ENCODE data around the gene CLEC16A.
"Not testable (repeated sequence)": the region's sequence is repeated elsewhere in the genome, so short reads cannot be mapped to it uniquely, and the experiment has no call there.

The CLEC16A gene

GRCh38 chr16:11101695-11102522, 157.5 kb downstream of the CLEC16A start:
- no peak for DNase-seq (ENCODE audit: low spot score)

GRCh38 chr16:11102523-11102898, 158.1 kb downstream of the CLEC16A start:
- DNase-seq (ENCODE audit: low spot score): no peak

GRCh38 chr16:11103301-11103700, 158.9 kb downstream of the CLEC16A start:
- not testable (repeated sequence) for DNase-seq (ENCODE audit: low spot score)

- DNase-seq (ENCODE audit: low spot score): no peak
These were observed 160.0 kb downstream of the CLEC16A start for GRCh38 chr16:11104168-11105037.

GRCh38 chr16:11105038-11105903, 160.9 kb downstream of the CLEC16A start:
- peak; percentile 67 for DNase-seq (ENCODE audit: low spot score)

GRCh38 chr16:11106726-11107125, 162.4 kb downstream of the CLEC16A start:
- DNase-seq (ENCODE audit: low spot score): no peak

GRCh38 chr16:11107780-11108465, 163.6 kb downstream of the CLEC16A start:
- DNase-seq (ENCODE audit: low spot score): peak; percentile 63

- DNase-seq (ENCODE audit: low spot score): no peak
These were observed 164.1 kb downstream of the CLEC16A start for GRCh38 chr16:11108466-11108805.

- DNase-seq (ENCODE audit: low spot score): no peak
These were observed 165.2 kb downstream of the CLEC16A start for GRCh38 chr16:11109566-11109965.

GRCh38 chr16:11111150-11111549, 166.8 kb downstream of the CLEC16A start:
- no peak for DNase-seq (ENCODE audit: low spot score)

- DNase-seq (ENCODE audit: low spot score): no peak
These were observed 167.7 kb downstream of the CLEC16A start for GRCh38 chr16:11111856-11112634.

GRCh38 chr16:11112723-11113348, 168.5 kb downstream of the CLEC16A start:
- no peak for DNase-seq (ENCODE audit: low spot score)

- DNase-seq (ENCODE audit: low spot score): no peak
These were observed 170.2 kb downstream of the CLEC16A start for GRCh38 chr16:11114366-11115164.

- no peak for DNase-seq (ENCODE audit: low spot score)
These were observed 173.3 kb downstream of the CLEC16A start for GRCh38 chr16:11117576-11118211.

- DNase-seq (ENCODE audit: low spot score): no peak
These were observed 174.1 kb downstream of the CLEC16A start for GRCh38 chr16:11118479-11118878.

GRCh38 chr16:11121083-11121608, 176.8 kb downstream of the CLEC16A start:
- no peak for DNase-seq (ENCODE audit: low spot score)

GRCh38 chr16:11121914-11122692, 177.7 kb downstream of the CLEC16A start:
- DNase-seq (ENCODE audit: low spot score): no peak

GRCh38 chr16:11123666-11124065, 179.3 kb downstream of the CLEC16A start:
- no peak for DNase-seq (ENCODE audit: low spot score)
